Parathyroid adenoma (tissue), 2 donors: ENCODE results near the gene KREMEN1.

Experiments used
- H2AFZ ChIP-seq: fragments of 300-600 bp; sonication (generic); one replicate; pipeline ENCODE4 v1.7.0; 2017; ENCODE audit warnings: antibody characterized with exemption, mild to moderate bottlenecking
- H3K27ac ChIP-seq: fragments of 300-600 bp; sonication (generic); one replicate; pipeline ENCODE4 v1.7.0; 2017
- H3K27me3 ChIP-seq: fragments of 300-600 bp; sonication (generic); one replicate; pipeline ENCODE4 v1.7.0; 2017; ENCODE audit warnings: low read length; ENCODE audit not compliant: control insufficient read depth, insufficient read depth
- H3K36me3 ChIP-seq: fragments of 300-600 bp; sonication (generic); one replicate; pipeline ENCODE4 v1.7.0; 2017; ENCODE audit warnings: low read length; ENCODE audit not compliant: control insufficient read depth, insufficient read depth
- H3K4me1 ChIP-seq: fragments of 300-600 bp; sonication (generic); one replicate; pipeline ENCODE4 v1.7.0; 2017; ENCODE audit warnings: control low read depth
- H3K4me2 ChIP-seq: fragments of 300-600 bp; sonication (generic); one replicate; pipeline ENCODE4 v1.7.0; 2017; ENCODE audit warnings: low read length
- H3K4me3 ChIP-seq: fragments of 300-600 bp; sonication (generic); one replicate; pipeline ENCODE4 v1.7.0; 2017; ENCODE audit warnings: low read depth, low read length
- H3K79me2 ChIP-seq: fragments of 300-600 bp; sonication (generic); one replicate; pipeline ENCODE4 v1.7.0; 2017; ENCODE audit warnings: control low read depth
- H3K9ac ChIP-seq: fragments of 300-600 bp; sonication (generic); one replicate; pipeline ENCODE4 v1.7.0; 2017; ENCODE audit warnings: mild to moderate bottlenecking
- H3K9me3 ChIP-seq: fragments of 300-600 bp; sonication (generic); one replicate; pipeline ENCODE4 v1.7.0; 2017; ENCODE audit warnings: low read length; ENCODE audit not compliant: control insufficient read depth
- CTCF ChIP-seq: fragments of 300-600 bp; sonication (generic); IDR thresholded peaks from one replicate; pipeline ENCODE4 v1.7.0; 2017; ENCODE audit warnings: antibody characterized with exemption, mild to moderate bottlenecking
- donor health status: primary hyperparathyroidism.

The KREMEN1 gene

GRCh38 chr22:29200901-29201300, 128.1 kb downstream of the KREMEN1 start:
- H2AFZ ChIP-seq, result no peak overlapping the region
- no peak for TF ChIP-seq CTCF
- H3K79me2 ChIP-seq, result no peaks in the 10 kb centered on the region
- no peaks in the 10 kb centered on the region for H3K27me3 ChIP-seq
- H3K9ac ChIP-seq, result no peak overlapping the region
- H3K27ac ChIP-seq, result no peak overlapping the region
- no peak overlapping the region for H3K4me2 ChIP-seq
- H3K4me1 ChIP-seq, result no peaks in the 10 kb centered on the region
- H3K4me3 ChIP-seq, result no peak overlapping the region
- no peaks in the 10 kb centered on the region for H3K36me3 ChIP-seq
- no peaks in the 10 kb centered on the region for H3K9me3 ChIP-seq

- H3K27ac ChIP-seq, result peak overlapping the region; percentile 55
- no peaks in the 10 kb centered on the region for H3K4me1 ChIP-seq
- no peak overlapping the region for H3K4me2 ChIP-seq
- no peak for TF ChIP-seq CTCF
- H3K36me3 ChIP-seq, result no peaks in the 10 kb centered on the region
- H3K27me3 ChIP-seq, result no peaks in the 10 kb centered on the region
- H2AFZ ChIP-seq, result no peak overlapping the region
- no peak overlapping the region for H3K4me3 ChIP-seq
- H3K9me3 ChIP-seq, result no peaks in the 10 kb centered on the region
- no peaks in the 10 kb centered on the region for H3K79me2 ChIP-seq
- H3K9ac ChIP-seq, result no peak overlapping the region
Observed at GRCh38 chr22:29201782-29202181, 128.9 kb downstream of the KREMEN1 start.

GRCh38 chr22:29202212-29203192, 129.7 kb downstream of the KREMEN1 start:
- Histone ChIP-seq H3K4me3 (no peak overlapping the region), H3K36me3 (no peaks in the 10 kb centered on the region), H3K27me3 (no peaks in the 10 kb centered on the region), H3K9me3 (no peaks in the 10 kb centered on the region), H3K27ac (peak overlapping the region; percentile 55), H3K4me2 (no peak overlapping the region), H3K79me2 (no peaks in the 10 kb centered on the region), H2AFZ (no peak overlapping the region), H3K9ac (no peak overlapping the region), H3K4me1 (no peaks in the 10 kb centered on the region)
- TF ChIP-seq CTCF, result no peak

- no peak overlapping the region for H3K27ac ChIP-seq
- no peaks in the 10 kb centered on the region for H3K36me3 ChIP-seq
- no peaks in the 10 kb centered on the region for H3K27me3 ChIP-seq
- H2AFZ ChIP-seq, result no peak overlapping the region
- no peaks in the 10 kb centered on the region for H3K9me3 ChIP-seq
- no peaks in the 10 kb centered on the region for H3K4me1 ChIP-seq
- TF ChIP-seq CTCF, result no peak
- H3K4me3 ChIP-seq, result no peak overlapping the region
- no peak overlapping the region for H3K9ac ChIP-seq
- H3K4me2 ChIP-seq, result no peak overlapping the region
- H3K79me2 ChIP-seq, result no peaks in the 10 kb centered on the region
Observed at GRCh38 chr22:29203488-29204454, 130.9 kb downstream of the KREMEN1 start.
